Body of pancreas (tissue), 4 donors: Measurements from ENCODE around the gene MARCO. TPM values are rescaled to one million over a fixed set of nuclear protein-coding genes. Genes with fewer than 3 reads are reported as not detected.

Experiments
- ATAC-seq: fragments of 150-250 bp; one replicate; pipeline ENCODE4 v1.9.1; 2016
- DNase-seq, 4 donors: peaks; one replicate each; pipeline ENCODE4 v3.0.0-alpha.2; 2019
- H3K27ac ChIP-seq, 4 donors: fragments of 200-600 bp; sonication (generic); 1 replicate in 3 of 4; 2 replicates in 1 of 4; pipeline versions ENCODE4 v1.5.1 to v1.6.1; 2016 to 2019; ENCODE audit warnings: mild to moderate bottlenecking in 1 of 4, mixed read lengths in 1 of 4, moderate library complexity in 1 of 4
- H3K27me3 ChIP-seq, 2 donors: fragments of 200-600 bp; sonication (generic); one replicate each; pipeline ENCODE4 v1.6.0; 2016; ENCODE audit warnings: mild to moderate bottlenecking in 1 of 2
- H3K36me3 ChIP-seq, 2 donors: fragments of 200-600 bp; sonication (generic); replicated peaks in 1 of 2; 2 replicates each; pipeline ENCODE4 v1.5.1; 2016; ENCODE audit warnings: low read depth in 2 of 2; ENCODE audit not compliant: insufficient read depth in 1 of 2
- H3K4me1 ChIP-seq: fragments of 200-600 bp; sonication (generic); one replicate; pipeline ENCODE4 v1.6.0; 2016
- H3K4me3 ChIP-seq, 2 donors: fragments of 200-600 bp; sonication (generic); 1 replicate in 1 of 2; 2 replicates in 1 of 2; pipeline ENCODE4 v1.5.1; 2016 to 2019
- H3K9me3 ChIP-seq, 3 donors: fragments of 200-600 bp; sonication (generic); 1 replicate in 2 of 3; 2 replicates in 1 of 3; pipeline ENCODE4 v1.5.1; 2016
- POLR2A ChIP-seq, 3 donors: fragments of 450-650 bp; IDR thresholded peaks; one replicate each; pipeline ENCODE4 v1.6.1; 2016; ENCODE audit warnings: antibody characterized with exemption in 3 of 3, mild to moderate bottlenecking in 2 of 3
- WGBS, 2 donors: methylation state at CpG; one replicate each; pipeline ENCODE4 v1.1.5; 2017; 5-methylcytosine and 5-hydroxymethylcytosine counted together
- intact Hi-C: fragments of 100-400 bp; cut with DNase I; formaldehyde crosslinking; loops from one replicate; pipeline ENCODE4 v1.15.1; 2023
- total RNA-seq, 2 donors: library from RNA; depleted of rRNA; stranded (reverse); fragments of >200 nt; gene quantifications; one replicate each; pipeline ENCODE4 v1.1.0, GENCODE V29; 2016
- TF ChIP-seq, protein P1 (sequence below), 7 experiments: fragments of 450-650 bp in 4 of 7; fragments of 200-600 bp in 3 of 7; sonication (generic) in 3 of 7; IDR thresholded peaks; one replicate each; pipeline ENCODE4 v1.5.1; 2016 to 2019; ENCODE audit warnings: antibody characterized with exemption in 7 of 7

Gene MARCO
- total RNA-seq, 2 donors from 2014 or later = 1.0 TPM; not detected in 1

DNA sequence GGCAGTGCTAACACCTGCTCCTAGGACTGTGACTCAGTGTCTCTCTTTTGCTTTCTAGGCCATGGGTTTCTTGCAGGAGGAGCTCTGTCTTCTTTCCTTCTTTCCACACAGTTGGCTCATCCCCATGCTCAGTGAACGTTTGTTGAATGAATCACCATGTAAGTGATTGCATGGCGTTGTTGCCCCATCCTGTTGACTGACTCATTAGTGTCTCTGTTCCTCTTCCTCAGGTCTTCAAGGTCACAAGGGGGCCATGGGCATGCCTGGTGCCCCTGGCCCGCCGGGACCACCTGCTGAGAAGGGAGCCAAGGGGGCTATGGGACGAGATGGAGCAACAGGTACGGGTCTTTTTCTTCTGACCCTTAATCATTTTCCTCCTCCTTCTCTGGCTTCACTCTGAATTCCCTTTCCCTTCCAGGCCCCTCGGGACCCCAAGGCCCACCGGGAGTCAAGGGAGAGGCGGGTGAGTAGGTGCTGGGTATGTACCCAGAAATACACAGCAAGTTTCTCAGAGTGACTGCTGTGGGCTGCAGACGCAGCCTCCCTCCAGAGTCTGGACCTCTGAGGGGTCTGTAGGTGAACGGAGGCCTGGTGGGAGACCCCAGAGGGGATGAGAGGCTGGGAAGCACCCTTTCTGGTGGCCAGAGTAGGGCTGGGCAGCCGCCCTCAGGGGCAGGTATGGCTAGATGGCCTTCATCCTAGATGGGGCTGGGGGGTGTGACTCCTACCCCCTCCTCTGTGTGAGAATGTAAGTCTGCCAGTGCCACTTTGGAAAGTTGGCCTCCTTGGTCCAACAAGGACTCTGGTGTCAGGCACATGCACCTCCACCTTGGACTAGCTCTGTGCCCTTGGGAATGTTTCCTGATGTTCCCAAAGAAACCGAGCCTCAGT is 32.4 kb downstream of the MARCO start:
- ATAC-seq (no peak), DNase-seq (peak in 1 of 4 donors; percentile 67)
- intact Hi-C loops = no loop called here
- Histone ChIP-seq H3K36me3 (no peaks in the 10 kb centered on the region), H3K27ac (no peak overlapping the region), H3K9me3 (no peaks in the 10 kb centered on the region), H3K4me3 (no peak overlapping the region), H3K4me1 (no peaks in the 10 kb centered on the region), H3K27me3 (no peaks in the 10 kb centered on the region)
- WGBS, 2 donors = 29 to 39% methylated on average over 12 to 13 of the region's 13 CpGs
- TF ChIP-seq, protein P1, sequence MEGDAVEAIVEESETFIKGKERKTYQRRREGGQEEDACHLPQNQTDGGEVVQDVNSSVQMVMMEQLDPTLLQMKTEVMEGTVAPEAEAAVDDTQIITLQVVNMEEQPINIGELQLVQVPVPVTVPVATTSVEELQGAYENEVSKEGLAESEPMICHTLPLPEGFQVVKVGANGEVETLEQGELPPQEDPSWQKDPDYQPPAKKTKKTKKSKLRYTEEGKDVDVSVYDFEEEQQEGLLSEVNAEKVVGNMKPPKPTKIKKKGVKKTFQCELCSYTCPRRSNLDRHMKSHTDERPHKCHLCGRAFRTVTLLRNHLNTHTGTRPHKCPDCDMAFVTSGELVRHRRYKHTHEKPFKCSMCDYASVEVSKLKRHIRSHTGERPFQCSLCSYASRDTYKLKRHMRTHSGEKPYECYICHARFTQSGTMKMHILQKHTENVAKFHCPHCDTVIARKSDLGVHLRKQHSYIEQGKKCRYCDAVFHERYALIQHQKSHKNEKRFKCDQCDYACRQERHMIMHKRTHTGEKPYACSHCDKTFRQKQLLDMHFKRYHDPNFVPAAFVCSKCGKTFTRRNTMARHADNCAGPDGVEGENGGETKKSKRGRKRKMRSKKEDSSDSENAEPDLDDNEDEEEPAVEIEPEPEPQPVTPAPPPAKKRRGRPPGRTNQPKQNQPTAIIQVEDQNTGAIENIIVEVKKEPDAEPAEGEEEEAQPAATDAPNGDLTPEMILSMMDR (IDR thresholded peaks at IDR 0.05) = no peak
- TF ChIP-seq POLR2A (IDR thresholded peaks at IDR 0.05) = no peak

DNA sequence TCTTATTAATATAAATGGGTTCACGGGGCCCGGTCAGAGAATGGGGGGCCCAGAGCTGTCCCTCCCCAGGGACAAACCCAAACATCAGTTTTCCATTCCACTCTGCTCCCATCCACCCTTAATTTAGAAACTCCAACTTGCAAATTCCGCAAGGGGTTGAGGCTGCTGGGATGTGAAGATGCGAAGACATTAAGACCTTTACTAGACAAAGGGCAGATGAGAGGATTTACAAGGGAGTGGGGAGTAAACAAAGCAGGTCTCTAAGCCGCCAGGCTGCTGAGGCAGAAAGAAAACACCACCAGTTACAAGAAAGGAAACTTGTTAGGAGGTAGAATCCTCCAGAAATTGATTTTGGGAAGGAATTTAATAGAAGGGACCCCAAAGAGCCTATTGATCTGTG is 33.1 kb downstream of the MARCO start:
- TF ChIP-seq POLR2A (IDR thresholded peaks at IDR 0.05) = no peak

DNA sequence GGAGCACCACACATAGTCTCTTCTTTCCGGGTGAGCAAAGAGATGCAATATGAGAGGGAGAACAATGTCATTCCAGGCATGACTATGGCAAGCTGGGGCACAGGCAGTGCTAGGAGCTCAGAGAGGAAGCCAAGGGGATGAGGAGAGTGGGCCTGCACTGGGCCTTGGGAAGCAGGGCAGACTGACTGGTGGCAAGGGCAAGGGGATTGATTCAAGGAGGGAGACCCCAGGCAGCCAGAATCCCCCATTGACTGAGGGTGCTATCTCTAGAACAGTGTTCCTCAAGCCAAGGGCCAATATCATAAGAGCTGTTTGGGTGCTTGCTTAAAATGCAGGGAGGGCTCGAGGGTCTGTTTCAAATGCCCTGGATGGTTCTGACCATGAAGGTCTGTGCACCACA is 36.1 kb downstream of the MARCO start:
- 60 to 83% methylated on average over 1 to 2 of the region's 2 CpGs for WGBS, 2 donors
- intact Hi-C loops = no loop called here
- no peaks in the 10 kb centered on the region for H3K27me3 ChIP-seq

More for the DNA sequence above, 33.1 kb downstream of the MARCO start:
- Histone ChIP-seq H3K4me3 (no peak overlapping the region), H3K9me3 (no peaks in the 10 kb centered on the region), H3K36me3 (no peaks in the 10 kb centered on the region), H3K4me1 (no peaks in the 10 kb centered on the region), H3K27ac (no peak overlapping the region), H3K27me3 (no peaks in the 10 kb centered on the region)
- ATAC-seq (no peak), DNase-seq (no peak)
- intact Hi-C loops = no loop called here
- WGBS, 2 donors = 43 to 66% methylated on average over 5 of the region's 5 CpGs

DNA sequence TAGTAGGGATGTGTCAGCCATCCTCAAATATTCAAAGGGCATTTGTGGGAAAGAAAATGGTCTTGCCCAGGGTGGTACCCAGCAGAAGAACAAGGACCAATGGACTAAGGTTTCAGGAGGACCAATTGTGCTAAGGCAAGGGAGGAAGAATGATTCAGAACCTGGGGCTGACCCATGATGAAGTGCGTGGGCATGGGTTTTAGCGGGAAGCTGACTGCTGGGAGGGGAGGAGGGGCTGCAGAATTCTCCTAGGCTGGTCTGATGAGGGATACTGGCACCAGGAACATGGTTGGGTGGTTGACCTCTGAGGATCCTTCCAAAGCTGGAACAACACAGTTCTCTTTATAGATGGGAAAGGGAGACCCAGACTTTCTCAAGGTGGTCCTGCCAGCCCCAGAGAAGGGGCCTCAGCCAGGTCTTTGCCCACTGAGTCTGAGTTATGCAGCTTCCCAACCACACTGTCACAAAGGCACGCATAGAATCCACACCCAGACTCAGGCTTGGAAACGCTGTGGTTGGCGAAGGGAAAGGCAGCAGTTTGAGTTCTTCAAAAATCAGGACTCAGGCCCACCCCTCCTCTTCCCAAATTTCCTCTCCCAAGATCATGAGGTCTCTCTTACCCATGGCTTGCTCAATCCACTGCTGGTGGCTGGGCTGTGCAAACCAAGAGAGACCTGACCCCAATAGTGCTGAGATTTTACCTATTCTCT is 37.3 kb downstream of the MARCO start:
- DNase-seq (no peak), ATAC-seq (no peak)
- Histone ChIP-seq H3K4me3 (no peak overlapping the region), H3K36me3 (no peaks in the 10 kb centered on the region), H3K27me3 (no peaks in the 10 kb centered on the region), H3K27ac (no peak overlapping the region), H3K4me1 (no peaks in the 10 kb centered on the region), H3K9me3 (no peaks in the 10 kb centered on the region)
- intact Hi-C loops = no loop called here
- 61 to 73% methylated on average over 5 of the region's 5 CpGs for WGBS, 2 donors
- TF ChIP-seq, protein P1 (IDR thresholded peaks at IDR 0.05) = no peak
- no peak for TF ChIP-seq POLR2A (IDR thresholded peaks at IDR 0.05)

More for the DNA sequence above, 36.1 kb downstream of the MARCO start:
- H3K4me1 ChIP-seq = no peaks in the 10 kb centered on the region
- no peak overlapping the region for H3K27ac ChIP-seq
- DNase-seq (no peak), ATAC-seq (no peak)
- TF ChIP-seq, protein P1 (IDR thresholded peaks at IDR 0.05) = no peak
- no peak for TF ChIP-seq POLR2A (IDR thresholded peaks at IDR 0.05)
- no peaks in the 10 kb centered on the region for H3K36me3 ChIP-seq
- no peak overlapping the region for H3K4me3 ChIP-seq
- H3K9me3 ChIP-seq = no peaks in the 10 kb centered on the region

DNA sequence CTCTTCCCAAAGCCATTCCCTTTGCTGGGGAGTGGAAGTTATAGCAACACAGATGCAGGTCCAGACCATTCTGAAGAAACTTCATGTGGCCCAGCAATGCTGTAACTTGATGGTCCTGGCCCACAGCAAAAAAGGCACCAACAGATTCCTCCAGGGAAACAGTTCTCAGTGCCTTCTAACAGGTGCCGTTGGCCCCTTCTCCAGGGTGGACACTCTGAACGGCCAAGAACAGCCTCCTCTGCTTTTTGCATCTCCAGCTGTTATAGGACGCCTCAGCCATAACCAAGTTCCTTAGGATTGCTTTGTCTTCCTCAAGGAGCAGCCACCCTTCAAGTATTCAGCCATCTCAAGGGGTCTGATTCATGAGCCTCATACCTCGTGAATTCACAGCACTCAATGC is 38.0 kb downstream of the MARCO start:
- intact Hi-C loops = no loop called here
- no peak for ATAC-seq
- H3K4me1 ChIP-seq = no peaks in the 10 kb centered on the region

More for the DNA sequence above, 38.0 kb downstream of the MARCO start:
- H3K4me3 ChIP-seq = no peak overlapping the region
- no peaks in the 10 kb centered on the region for H3K9me3 ChIP-seq
- no peak overlapping the region for H3K27ac ChIP-seq
- H3K36me3 ChIP-seq = no peaks in the 10 kb centered on the region
- no peak for TF ChIP-seq POLR2A (IDR thresholded peaks at IDR 0.05)
- TF ChIP-seq, protein P1 (IDR thresholded peaks at IDR 0.05) = no peak
- DNase-seq = no peak
- no peaks in the 10 kb centered on the region for H3K27me3 ChIP-seq
- WGBS, 2 donors = 59 to 62% methylated on average over 4 of the region's 4 CpGs
